PC-3 (cell line): ENCODE measurements around the gene MED12L. TPM values are rescaled to one million over a fixed set of nuclear protein-coding genes. Genes with fewer than 3 reads are reported as not detected.
A peak's percentile ranks its signal among the peaks of the same experiment; 100 is the strongest.

Source experiments
- ATAC-seq: fragments of 200-7000 bp; cut with Tn5 transposase; 2 replicates; pipeline ENCODE4 v1.9.1; 2020; ENCODE audit warnings: mild to moderate bottlenecking, moderate library complexity
- BruUV-seq: library from RNA; stranded (reverse); fragments of 400-500 nt; replicated peaks from 2 replicates; lab custom pipeline; 2021; lab: Mats Ljungman, UMichigan
- CTCF ChIA-PET: fragments of 300-600 bp; sonication (Branson Sonifier 250); formaldehyde crosslinking; loops from one replicate; lab custom pipeline; 2022; ENCODE audit warnings: antibody characterized with exemption; lab: Charles Lee
- POLR2A ChIA-PET: fragments of 300-600 bp; sonication (Branson Sonifier 250); formaldehyde crosslinking; loops from one replicate; lab custom pipeline; 2022; ENCODE audit warnings: antibody characterized with exemption; ENCODE audit not compliant: unreplicated experiment; lab: Charles Lee
- DNase-seq: peaks from one replicate; pipeline ENCODE4 v3.0.0-alpha.2; 2015
- H2AFZ ChIP-seq: fragments of 300-600 bp; sonication (generic); 2 replicates; pipeline ENCODE4 v1.6.0; 2016; ENCODE audit warnings: antibody characterized with exemption, low read length
- H3F3A ChIP-seq: fragments of 300-600 bp; sonication (generic); one replicate; pipeline ENCODE4 v1.6.0; 2017; ENCODE audit warnings: antibody characterized with exemption, low read length, control low read depth, mild to moderate bottlenecking; ENCODE audit not compliant: unreplicated experiment
- H3K27ac ChIP-seq: fragments of 300-600 bp; sonication (generic); 2 replicates; pipeline ENCODE4 v1.5.1; 2016; ENCODE audit warnings: mild to moderate bottlenecking, low read length
- H3K27me3 ChIP-seq: fragments of 300-600 bp; sonication (generic); 2 replicates; pipeline ENCODE4 v1.6.1; 2016; ENCODE audit warnings: low read length, mixed read lengths
- H3K36me3 ChIP-seq: fragments of 300-600 bp; sonication (generic); 2 replicates; pipeline ENCODE4 v1.6.1; 2016; ENCODE audit warnings: low read depth, mixed run types, low read length, mixed read lengths
- H3K4me1 ChIP-seq: fragments of 300-600 bp; sonication (generic); 2 replicates; pipeline ENCODE4 v1.5.1; 2016; ENCODE audit warnings: low read length; ENCODE audit not compliant: insufficient read depth
- H3K4me2 ChIP-seq: fragments of 300-600 bp; sonication (generic); 2 replicates; pipeline ENCODE4 v1.6.0; 2016; ENCODE audit warnings: low read length
- H3K4me3 ChIP-seq: fragments of 300-600 bp; sonication (generic); 2 replicates; pipeline ENCODE4 v1.5.1; 2016; ENCODE audit warnings: mild to moderate bottlenecking, low read length, mixed read lengths
- H3K79me2 ChIP-seq: fragments of 300-600 bp; sonication (generic); 2 replicates; pipeline ENCODE4 v1.6.1; 2017; ENCODE audit warnings: low read length, mixed read lengths
- H3K9ac ChIP-seq: fragments of 300-600 bp; sonication (generic); 2 replicates; pipeline ENCODE4 v1.6.0; 2016; ENCODE audit warnings: mild to moderate bottlenecking, low read length
- H3K9me2 ChIP-seq: fragments of 300-600 bp; sonication (generic); replicated peaks from 2 replicates; pipeline ENCODE4 v1.6.1; 2016; ENCODE audit warnings: mixed run types, low read length, mixed read lengths
- H3K9me3 ChIP-seq: fragments of 300-600 bp; sonication (generic); 2 replicates; pipeline ENCODE4 v1.6.1; 2016; ENCODE audit warnings: low read length, mixed read lengths
- H4K20me1 ChIP-seq: fragments of 300-600 bp; sonication (generic); 2 replicates; pipeline ENCODE4 v1.6.1; 2016; ENCODE audit warnings: low read length, mixed read lengths
- CTCF ChIP-seq: fragments of 300-600 bp; sonication (generic); conservative IDR thresholded peaks from 2 replicates; pipeline ENCODE4 v1.5.1; 2017; ENCODE audit warnings: antibody characterized with exemption, low read depth, mild to moderate bottlenecking, low read length
- EZH2 ChIP-seq: fragments of 300-600 bp; sonication (generic); IDR thresholded peaks from one replicate; pipeline ENCODE4 v1.6.1; 2017; ENCODE audit warnings: antibody characterized with exemption, mild to moderate bottlenecking, low read length; ENCODE audit not compliant: unreplicated experiment
- EZH2phosphoT487 ChIP-seq: fragments of 300-600 bp; sonication (generic); IDR thresholded peaks from 2 replicates; pipeline ENCODE4 v1.6.1; 2018; ENCODE audit warnings: mild to moderate bottlenecking, antibody characterized with exemption, low read length, borderline replicate concordance
- intact Hi-C: fragments of 100-400 bp; cut with micrococcal nuclease; formaldehyde crosslinking; loops from 2 replicates; pipeline ENCODE4 v1.9.0; 2023
- total RNA-seq: library from RNA; depleted of rRNA; stranded (reverse); fragments of >200 nt; gene quantifications from 2 replicates; pipeline ENCODE4 v1.2.3, GENCODE V29; 2014

The MED12L gene
- total RNA-seq, 1 experiment from 2014 or later: 0.55 TPM

- no peaks in the 10 kb centered on the region for H3K9me2 ChIP-seq
- BruUV-seq: no TSS peak
- H3K27ac ChIP-seq: no peak overlapping the region
- DNase-seq (no peak), ATAC-seq (peak; percentile 12; the same call in 1 of the 2 replicates)
- H3K4me2 ChIP-seq: no peak overlapping the region
- no peak overlapping the region for H3K4me3 ChIP-seq
- H3F3A ChIP-seq: no peaks in the 10 kb centered on the region
- H3K9ac ChIP-seq: no peak overlapping the region
- no peaks in the 10 kb centered on the region for H3K9me3 ChIP-seq
- no peaks in the 10 kb centered on the region for H4K20me1 ChIP-seq
- intact Hi-C loops: loop anchor here (10.0 kb wide), 1 partner anchor 261 kb away; no protein-coding TSS in a partner anchor
- H3K36me3 ChIP-seq: no peaks in the 10 kb centered on the region
- TF ChIP-seq CTCF (peak; percentile 50), EZH2 (no peak), EZH2phosphoT487 (no peak)
- no peaks in the 10 kb centered on the region for H3K79me2 ChIP-seq
- peaks cover 19% of the 10 kb centered on the region for H3K4me1 ChIP-seq
- 0 out of 2 replicates have a peak overlapping the region, but pooled peaks have one; percentile 18 for H2AFZ ChIP-seq
- POLR2A ChIA-PET: no interaction called here
- H3K27me3 ChIP-seq: no peaks in the 10 kb centered on the region
- CTCF ChIA-PET: interaction anchor here (0.5 kb wide), 1 partner anchor 14 kb away, joined by 3 read pairs; no protein-coding TSS in a partner anchor
These were observed 340.8 kb downstream of the MED12L start for GRCh38 chr3:151426341-151426657.

- DNase-seq (no peak), ATAC-seq (no peak)
- no peaks in the 10 kb centered on the region for H3K9me2 ChIP-seq
- H3K36me3 ChIP-seq: no peaks in the 10 kb centered on the region
- TF ChIP-seq EZH2 (no peak), EZH2phosphoT487 (no peak), CTCF (no peak)
- H3K27me3 ChIP-seq: no peaks in the 10 kb centered on the region
- no peaks in the 10 kb centered on the region for H3K9me3 ChIP-seq
- H3K4me2 ChIP-seq: no peak overlapping the region
- no peak overlapping the region for H3K27ac ChIP-seq
- peaks cover 40% of the 10 kb centered on the region for H3K4me1 ChIP-seq
- H2AFZ ChIP-seq: no peak overlapping the region
- no peak overlapping the region for H3K4me3 ChIP-seq
- ChIA-PET POLR2A (no interaction called here), CTCF (no interaction called here)
- intact Hi-C loops: loop anchor here (10.0 kb wide), 1 partner anchor 264 kb away; no protein-coding TSS in a partner anchor
- H3K79me2 ChIP-seq: no peaks in the 10 kb centered on the region
- peaks cover 4% of the 10 kb centered on the region for H3F3A ChIP-seq
- H4K20me1 ChIP-seq: no peaks in the 10 kb centered on the region
- no TSS peak for BruUV-seq
- no peak overlapping the region for H3K9ac ChIP-seq
These were observed 342.9 kb downstream of the MED12L start for GRCh38 chr3:151428386-151428785.

GRCh38 chr3:151430821-151431484, 345.5 kb downstream of the MED12L start:
- Histone ChIP-seq H3K4me1 (peaks cover 49% of the 10 kb centered on the region), H3K9me3 (no peaks in the 10 kb centered on the region), H3K9ac (no peak overlapping the region), H4K20me1 (no peaks in the 10 kb centered on the region), H3K27me3 (no peaks in the 10 kb centered on the region), H3K4me3 (no peak overlapping the region), H3F3A (peaks cover 15% of the 10 kb centered on the region), H3K36me3 (no peaks in the 10 kb centered on the region), H2AFZ (no peak overlapping the region), H3K4me2 (no peak overlapping the region), H3K27ac (peak overlapping the region; percentile 95; the same call in 1 of the 2 replicates), H3K9me2 (no peaks in the 10 kb centered on the region), H3K79me2 (no peaks in the 10 kb centered on the region)
- no peak for TF ChIP-seq EZH2phosphoT487
- no peak for TF ChIP-seq CTCF
- no peak for TF ChIP-seq EZH2
- ChIA-PET CTCF (interaction anchor here (0.6 kb wide), 1 partner anchor 56 kb away, joined by 4 read pairs; no protein-coding TSS in a partner anchor), POLR2A (no interaction called here)
- ATAC-seq (no peak), DNase-seq (no peak)
- intact Hi-C loops: loop anchor here (5.0 kb wide), 1 partner anchor 204 kb away; no protein-coding TSS in a partner anchor
- BruUV-seq: no TSS peak
